Activated CD8-positive, alpha-beta memory T cell treated with anti-CD3 and anti-CD28 coated beads, Interleukin-2, amount 50 U/mL, for 48 hours (primary cell): Measurements from ENCODE around the gene NSUN4.
A peak's percentile ranks its signal among the peaks of the same experiment; 100 is the strongest.

ENCODE experiments used
- DNase-seq: peaks from one replicate; pipeline ENCODE4 v3.0.0-alpha.2; 2020

Gene NSUN4

DNA sequence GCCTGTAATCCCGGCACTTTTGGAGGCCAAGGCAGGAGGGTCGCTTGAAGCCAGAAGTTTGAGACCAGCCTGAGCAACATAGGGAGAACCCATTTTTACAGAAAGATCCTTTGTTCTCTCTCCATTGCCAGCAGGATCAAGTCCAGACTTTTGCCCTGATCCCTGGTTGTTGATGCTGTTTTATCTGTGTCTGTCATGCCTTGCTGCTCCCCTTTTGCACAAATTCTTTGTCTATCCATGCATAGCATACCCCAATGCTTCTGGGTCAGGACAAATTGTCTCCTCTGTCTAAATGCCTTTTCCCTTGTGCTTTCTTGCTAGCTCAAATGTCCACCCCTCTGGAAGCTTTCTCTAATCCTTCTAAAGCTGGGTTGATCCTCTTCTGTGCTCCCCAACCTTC lies 28.2 kb downstream of the NSUN4 start:
- no peak for DNase-seq

DNA sequence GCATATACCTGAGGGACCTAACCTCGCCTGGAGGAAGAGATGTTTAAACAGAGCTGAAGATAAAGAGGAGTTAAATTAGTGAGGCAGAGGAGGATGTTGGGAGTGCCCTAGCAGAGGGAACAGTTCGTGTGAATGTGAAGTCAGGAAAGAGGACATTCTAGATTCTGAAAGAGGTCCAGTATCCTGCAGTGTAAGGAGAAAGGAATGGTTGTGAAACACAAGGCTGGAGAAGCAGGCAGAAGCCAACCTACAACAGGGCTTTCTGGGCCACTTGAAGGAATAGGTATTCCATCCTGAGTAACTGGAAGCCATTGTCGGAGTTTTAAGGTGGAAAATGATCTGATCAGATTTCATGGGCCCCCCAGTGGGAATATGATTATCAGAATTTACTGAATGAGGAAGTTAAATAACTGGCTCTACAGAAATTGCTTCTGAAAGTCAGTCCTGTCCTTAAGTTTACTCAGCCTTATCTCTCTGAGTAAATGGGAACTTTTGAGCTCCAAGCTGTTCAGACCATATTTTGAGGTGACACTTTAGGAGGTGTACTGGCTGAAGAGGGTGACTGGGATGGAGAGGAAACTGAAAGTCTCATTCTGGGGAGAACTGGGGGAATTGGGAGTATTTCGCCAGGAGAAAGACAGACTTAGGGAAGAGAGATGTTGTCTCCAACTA lies 29.1 kb downstream of the NSUN4 start:
- DNase-seq = no peak

- no peak for DNase-seq
Observed at GRCh38 chr1:46370214-46370633, 29.6 kb downstream of the NSUN4 start.

DNA sequence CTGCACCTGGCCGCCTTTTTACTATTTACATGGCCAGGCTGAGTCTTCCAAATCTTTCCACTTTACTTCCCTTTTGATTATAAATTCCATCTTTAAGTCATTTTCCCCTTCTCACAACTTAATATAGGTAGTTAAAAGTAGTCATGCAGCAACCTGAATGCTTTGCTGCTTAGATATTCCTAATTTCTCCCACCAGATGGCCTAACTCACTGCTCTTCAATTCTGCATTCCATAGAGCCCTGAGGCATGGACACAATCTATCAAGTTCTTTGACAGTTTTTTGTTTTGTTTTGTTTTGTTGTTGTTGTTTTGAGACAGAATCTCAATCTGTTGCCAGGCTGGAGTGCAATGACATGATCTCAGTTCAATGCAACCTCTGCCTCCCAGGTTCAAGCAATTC lies 31.8 kb downstream of the NSUN4 start:
- DNase-seq = no peak

GRCh38 chr1:46379996-46380395 lies 39.4 kb downstream of the NSUN4 start:
- DNase-seq = no peak

DNA sequence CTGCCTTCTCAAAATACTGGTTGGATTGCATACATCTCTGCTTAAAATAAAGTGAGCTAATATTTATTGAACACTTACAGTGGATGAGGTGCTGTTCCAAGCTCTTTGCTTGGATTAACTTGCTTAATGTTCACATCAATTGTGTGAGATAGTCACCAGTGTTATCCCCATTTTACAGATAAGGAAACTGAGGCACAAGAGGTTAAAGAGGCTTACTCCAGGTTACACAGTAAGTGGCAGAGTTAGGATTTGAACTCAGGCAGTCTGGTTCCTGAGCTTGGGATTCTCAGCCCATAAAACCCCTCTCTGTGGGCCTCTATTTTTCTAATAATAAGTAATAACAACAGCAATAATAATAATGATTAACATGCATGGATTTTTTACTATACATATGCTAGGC lies 39.9 kb downstream of the NSUN4 start:
- DNase-seq = no peak

DNA sequence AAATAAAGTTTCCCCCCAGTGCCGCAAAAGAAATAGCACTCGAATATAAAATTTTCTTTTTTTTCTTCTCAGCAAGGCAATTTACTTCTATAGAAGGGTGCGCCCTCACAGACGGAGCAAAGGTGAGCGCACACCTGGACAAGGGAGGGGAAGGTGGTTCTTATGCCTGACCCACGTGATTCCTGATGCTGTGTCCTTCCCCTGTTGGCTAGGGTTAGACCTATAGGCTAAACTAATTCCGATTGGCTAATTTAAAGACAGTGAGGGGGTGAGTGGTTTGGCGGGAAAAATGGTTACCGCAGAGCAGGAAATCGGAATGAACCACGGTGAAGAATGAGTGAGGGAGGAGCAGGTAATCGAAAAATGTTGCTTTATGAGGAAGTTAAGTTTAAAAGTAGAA lies 52.9 kb downstream of the NSUN4 start:
- no peak for DNase-seq

DNA sequence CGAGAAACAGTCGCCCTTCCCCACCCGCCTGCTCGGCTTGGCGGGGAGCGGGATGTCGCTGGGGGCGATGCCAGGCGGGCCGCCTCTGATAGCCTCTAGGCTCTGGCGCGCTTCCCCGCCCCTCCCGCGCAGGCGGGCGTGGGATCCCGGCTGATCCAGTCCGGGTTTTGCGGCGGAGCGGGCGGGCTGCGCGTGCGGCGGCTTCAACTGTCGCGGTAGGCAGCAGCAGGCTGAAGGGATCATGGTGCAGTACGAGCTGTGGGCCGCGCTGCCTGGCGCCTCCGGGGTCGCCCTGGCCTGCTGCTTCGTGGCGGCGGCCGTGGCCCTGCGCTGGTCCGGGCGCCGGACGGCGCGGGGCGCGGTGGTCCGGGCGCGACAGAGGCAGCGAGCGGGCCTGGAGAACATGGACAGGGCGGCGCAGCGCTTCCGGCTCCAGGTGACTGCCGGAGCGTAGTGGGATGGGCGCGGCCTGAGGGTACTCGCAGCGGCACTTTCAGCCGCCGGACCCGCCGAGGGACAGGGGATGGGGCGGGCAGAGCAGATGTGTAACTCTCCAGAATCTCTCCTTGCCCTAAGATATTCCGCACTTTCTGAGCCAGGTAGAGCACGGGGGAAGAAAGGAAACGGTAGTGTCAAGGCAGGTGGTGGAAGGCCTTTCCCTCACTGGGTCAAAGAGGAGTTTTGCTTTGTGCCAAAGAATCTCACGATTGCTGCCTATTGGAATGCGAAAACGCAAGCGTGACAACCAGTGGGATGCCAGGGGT lies 53.7 kb downstream of the NSUN4 start, which contains the start of gene FAAH:
Gene FAAH, plus strand, starts transcription at position 210 of the 764 bp plus-strand sequence. Its CDS starts 32 bp downstream, at position 242.
- DNase-seq = peak; percentile 69

GRCh38 chr1:46394872-46395465 lies 54.4 kb downstream of the NSUN4 start:
- DNase-seq = no peak

- no peak for DNase-seq
Observed at GRCh38 chr1:46396441-46397398, 56.1 kb downstream of the NSUN4 start.

DNA sequence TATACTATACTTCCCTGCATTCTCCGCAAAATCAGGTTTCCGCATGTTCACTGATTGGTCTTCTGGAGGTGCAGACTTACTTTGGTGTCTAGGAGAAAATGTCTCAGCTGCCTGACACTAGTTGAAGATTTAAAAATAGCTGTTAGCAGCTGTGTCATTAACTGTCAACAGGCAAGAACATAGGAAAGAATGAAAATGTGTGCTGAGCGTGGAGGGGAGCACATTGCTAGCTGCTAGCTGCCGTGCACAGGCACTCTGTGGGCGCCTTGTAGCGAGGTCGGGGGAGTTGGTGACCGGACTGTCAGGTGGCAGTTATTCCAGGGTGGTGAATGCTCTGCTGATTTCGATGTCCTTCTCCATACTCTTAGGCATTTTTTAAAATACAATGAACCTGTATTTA lies 58.7 kb downstream of the NSUN4 start:
- DNase-seq = no peak

GRCh38 chr1:46400421-46400820 lies 59.8 kb downstream of the NSUN4 start:
- no peak for DNase-seq

GRCh38 chr1:46401154-46401913 lies 60.7 kb downstream of the NSUN4 start:
- DNase-seq = no peak

DNA sequence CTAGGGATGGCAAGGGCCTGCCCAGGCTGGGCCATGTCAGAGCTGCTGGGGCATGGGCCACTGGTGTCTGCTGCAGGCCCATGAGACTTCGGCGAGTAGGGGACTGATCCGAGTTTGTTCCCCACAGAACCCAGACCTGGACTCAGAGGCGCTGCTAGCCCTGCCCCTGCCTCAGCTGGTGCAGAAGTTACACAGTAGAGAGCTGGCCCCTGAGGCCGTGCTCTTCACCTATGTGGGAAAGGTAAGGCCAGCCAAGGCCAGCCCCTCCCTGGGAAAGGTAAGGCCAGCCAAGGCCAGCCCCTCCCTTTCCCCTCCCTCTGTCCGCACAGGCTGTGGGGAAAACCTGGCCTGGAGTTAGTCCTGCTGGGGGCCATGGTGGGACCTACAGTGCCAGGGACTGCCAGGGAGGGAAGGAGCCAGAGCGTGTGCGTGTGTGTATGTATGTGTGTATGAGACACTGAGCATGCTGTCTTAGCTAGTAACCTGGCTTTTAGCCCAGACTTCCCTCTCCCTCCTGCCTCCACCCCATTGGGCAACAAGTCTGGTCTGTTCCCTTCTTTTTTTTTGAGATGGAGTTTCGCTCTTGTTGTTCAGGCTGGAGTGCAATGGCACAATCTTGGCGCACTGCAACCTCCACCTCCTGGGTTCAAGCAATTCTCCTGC lies 61.5 kb downstream of the NSUN4 start:
- DNase-seq = no peak

DNA sequence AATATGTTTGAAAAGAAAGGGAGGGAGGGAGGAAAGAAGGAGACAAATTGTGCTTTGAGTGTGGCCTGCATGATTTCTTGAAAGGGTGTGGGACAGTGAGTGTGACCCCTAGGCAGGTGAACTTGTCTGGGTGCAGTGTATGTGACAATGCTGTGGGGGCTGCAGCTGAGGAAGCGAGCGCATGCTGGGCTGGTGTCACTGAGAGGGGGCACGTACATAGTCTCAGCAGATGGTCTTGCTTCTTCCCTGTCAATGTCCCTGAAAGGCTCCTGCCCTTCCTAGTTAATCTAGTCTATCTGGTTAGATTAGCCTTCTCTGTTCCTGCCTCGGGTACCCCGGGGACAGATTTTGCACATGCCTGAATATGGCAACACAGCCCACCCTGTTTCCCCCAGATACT lies 63.3 kb downstream of the NSUN4 start:
- DNase-seq = no peak

DNA sequence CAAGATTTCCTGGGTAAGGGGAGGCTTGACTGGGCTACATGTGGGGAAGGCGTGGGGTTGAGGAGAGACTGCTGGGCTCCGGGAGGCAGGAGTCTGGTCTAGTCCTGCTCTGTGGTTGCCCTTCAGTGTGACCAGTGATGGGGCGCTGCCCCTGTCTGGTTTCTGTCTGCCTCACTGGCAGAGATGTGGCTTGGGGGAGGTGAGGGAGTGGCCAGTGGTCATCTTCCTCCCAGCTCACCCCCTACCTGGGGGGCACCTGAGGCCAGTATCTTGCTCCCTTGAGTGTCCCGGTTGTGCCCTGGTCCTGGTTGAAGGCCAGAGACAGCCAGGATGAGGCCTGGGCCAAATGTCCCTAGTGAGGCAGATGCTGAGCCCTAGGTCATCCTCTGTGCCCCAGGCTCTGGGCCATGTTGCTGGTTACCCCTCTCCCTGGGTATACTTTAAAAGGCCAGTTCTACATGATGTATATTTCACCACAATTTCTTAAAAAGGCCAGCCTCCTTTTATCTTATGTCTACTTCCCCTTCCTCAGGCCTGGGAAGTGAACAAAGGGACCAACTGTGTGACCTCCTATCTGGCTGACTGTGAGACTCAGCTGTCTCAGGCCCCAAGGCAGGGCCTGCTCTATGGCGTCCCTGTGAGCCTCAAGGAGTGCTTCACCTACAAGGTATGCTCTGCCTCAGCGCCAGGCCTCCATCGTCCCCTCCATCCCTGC lies 64.0 kb downstream of the NSUN4 start:
- DNase-seq = no peak

DNA sequence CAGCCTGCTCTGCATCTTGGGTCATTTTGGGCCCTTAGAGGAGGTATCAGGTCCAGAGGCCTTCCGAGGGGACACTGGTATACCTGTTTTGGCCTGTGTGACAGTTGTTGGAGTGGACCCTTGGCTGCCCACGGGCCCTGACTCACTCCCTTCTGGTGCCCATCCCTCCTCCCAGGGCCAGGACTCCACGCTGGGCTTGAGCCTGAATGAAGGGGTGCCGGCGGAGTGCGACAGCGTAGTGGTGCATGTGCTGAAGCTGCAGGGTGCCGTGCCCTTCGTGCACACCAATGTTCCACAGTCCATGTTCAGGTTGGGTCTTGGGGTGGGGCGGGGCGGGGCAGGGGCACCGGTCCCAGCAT lies 64.6 kb downstream of the NSUN4 start:
- DNase-seq = no peak

- no peak for DNase-seq
Observed at GRCh38 chr1:46405724-46406123, 65.1 kb downstream of the NSUN4 start.

DNA sequence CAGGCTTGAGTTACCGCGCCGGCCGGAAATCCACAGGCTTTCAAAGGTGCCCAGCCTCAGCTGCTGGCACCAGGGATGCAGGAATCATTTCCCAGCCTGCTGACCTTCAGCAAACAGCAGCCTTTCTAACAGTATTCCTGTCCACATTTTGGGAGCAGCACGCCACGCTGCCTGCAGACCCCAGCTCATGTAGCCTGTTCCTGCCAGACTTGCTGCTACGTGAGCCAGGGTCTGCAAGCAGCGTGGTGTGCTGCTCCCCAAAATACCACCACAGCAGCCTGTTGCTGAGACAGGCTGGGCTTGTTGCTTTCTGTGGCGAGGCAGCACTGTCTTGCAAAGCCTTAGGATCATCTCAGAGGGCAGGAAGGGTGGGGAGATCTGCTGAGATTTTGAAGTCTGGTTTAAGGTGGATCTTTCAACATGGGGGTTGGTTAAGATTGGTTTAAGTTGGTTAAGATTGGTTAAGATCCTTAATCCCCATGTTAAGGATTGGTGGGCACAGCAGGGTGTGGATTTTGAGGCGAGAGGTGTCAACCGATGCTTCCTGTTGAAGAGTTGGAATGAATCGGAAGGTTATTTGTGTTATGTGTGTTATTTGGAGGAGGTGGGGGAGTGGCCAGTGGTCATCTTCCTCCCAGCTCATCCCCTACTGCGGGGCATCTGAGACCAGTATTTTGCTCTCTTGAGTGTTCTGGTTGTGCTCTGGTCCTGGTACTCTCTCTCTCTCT lies 66.4 kb downstream of the NSUN4 start:
- DNase-seq = no peak

DNA sequence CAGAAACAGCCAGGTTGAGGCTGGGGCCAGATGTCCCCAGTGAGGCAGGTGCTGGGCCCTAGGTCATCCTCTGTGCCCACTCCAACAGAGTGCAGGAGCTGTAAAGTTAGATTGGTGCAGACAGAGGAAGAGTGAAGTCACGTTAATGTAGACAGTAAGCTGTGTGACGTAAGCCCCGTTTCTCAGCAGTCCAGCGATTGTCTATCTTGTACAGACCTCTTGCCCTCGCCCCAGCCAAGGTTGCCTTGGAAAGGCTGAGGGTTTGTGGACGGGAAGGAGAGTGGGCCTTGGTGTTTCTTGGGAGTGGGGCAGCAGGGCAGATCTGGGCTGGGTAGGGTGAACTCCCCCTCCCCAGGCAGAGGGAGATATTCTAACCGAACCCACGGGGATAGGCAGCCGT lies 67.0 kb downstream of the NSUN4 start:
- no peak for DNase-seq
